ENCODE measurements around the gene KIF19. TPM values are rescaled to one million over a fixed set of nuclear protein-coding genes. Genes with fewer than 3 reads are reported as not detected.

The KIF19 gene
- total and polyA plus RNA-seq, 2 experiments from 2014 or later, result not detected

DNA sequence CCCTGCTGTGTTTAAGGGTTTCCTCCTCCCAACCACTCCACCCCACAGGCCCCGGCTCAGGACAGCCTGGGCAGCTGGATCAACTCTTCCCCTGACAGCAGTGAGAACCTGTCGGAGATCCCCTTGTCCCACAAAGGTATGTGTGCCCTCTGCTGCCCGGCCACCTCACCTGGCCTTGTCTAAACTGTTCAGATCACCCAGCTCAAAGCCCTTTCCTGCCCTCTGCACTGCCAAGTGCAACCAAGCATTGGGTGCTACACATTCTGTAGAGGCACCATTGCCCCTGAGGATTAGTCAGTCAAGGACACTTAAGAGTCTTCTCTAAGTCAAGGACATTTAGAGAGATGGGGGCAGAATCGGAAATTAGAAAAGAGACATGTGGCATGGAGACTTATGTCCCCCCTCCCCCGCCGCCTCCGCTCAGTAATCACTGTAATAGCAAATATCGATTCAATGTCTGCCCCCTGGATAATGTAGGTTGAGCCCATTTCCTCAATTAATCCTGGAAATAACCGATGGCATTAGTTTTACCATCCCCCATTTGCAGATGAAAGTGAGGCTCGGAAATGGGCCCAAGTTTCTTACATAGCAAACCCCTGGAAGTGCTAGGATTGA, 27.5 kb downstream of the KIF19 start:
- no peaks in the 10 kb centered on the region for H3K36me3 ChIP-seq (ENCODE audit: low read depth)
- no peaks in the 10 kb centered on the region for H3K79me2 ChIP-seq (ENCODE audit: insufficient read depth)
- H3K27ac ChIP-seq, result no peak overlapping the region
- peaks cover 52% of the 10 kb centered on the region for H3K27me3 ChIP-seq (replicated peaks; ENCODE audit: insufficient read depth)
- H3K9me2 ChIP-seq (ENCODE audit: insufficient read depth), result no peaks in the 10 kb centered on the region
- in situ Hi-C loops (cut with MboI), result no loop called here
- no peaks in the 10 kb centered on the region for H3F3A ChIP-seq (ENCODE audit: insufficient read depth)
- H4K20me1 ChIP-seq (ENCODE audit: insufficient read depth), result no peaks in the 10 kb centered on the region
- TF ChIP-seq EZH2 (IDR thresholded peaks at IDR 0.05; ENCODE audit: insufficient read depth, poor library complexity, severe bottlenecking) (no peak), EZH2phosphoT487 (IDR thresholded peaks at IDR 0.05; ENCODE audit: insufficient read depth, low read depth) (no peak)
- no peak overlapping the region for H3K9ac ChIP-seq
- H3K9me3 ChIP-seq (ENCODE audit: low read depth), result no peaks in the 10 kb centered on the region
- H3K4me2 ChIP-seq (ENCODE audit: unreplicated experiment), result no peak overlapping the region
- WGBS, 2 experiments (ENCODE audit: low coverage in 1 of 2, low lambda C conversion rate in 2 of 2, missing lambda C conversion rate in 2 of 2), result 68 to 70% methylated on average over 10 of the region's 10 CpGs
- DNase-seq, result no peak
- H2AFZ ChIP-seq, result no peak overlapping the region
- no peaks in the 10 kb centered on the region for H3K4me1 ChIP-seq (ENCODE audit: insufficient read depth)
- no peak overlapping the region for H3K4me3 ChIP-seq

DNA sequence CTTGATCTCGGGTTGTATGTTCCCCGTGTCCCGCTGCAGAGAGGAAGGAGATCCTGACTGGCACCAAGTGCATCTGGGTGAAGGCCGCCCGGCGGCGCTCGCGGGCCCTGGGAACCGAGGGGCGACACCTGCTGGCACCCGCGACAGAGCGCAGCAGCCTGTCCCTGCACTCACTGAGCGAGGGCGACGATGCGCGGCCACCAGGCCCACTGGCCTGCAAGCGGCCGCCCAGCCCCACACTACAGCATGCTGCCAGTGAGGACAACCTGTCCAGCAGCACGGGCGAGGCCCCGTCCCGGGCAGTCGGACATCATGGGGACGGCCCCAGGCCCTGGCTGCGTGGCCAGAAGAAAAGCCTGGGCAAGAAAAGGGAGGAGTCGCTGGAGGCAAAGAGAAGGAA, 28.1 kb downstream of the KIF19 start:
- Histone ChIP-seq H3K4me1 (ENCODE audit: insufficient read depth) (no peaks in the 10 kb centered on the region), H3K4me3 (no peak overlapping the region), H2AFZ (no peak overlapping the region), H3K9me2 (ENCODE audit: insufficient read depth) (no peaks in the 10 kb centered on the region), H4K20me1 (ENCODE audit: insufficient read depth) (no peaks in the 10 kb centered on the region), H3K27me3 (replicated peaks; ENCODE audit: insufficient read depth) (peaks cover 58% of the 10 kb centered on the region), H3F3A (ENCODE audit: insufficient read depth) (no peaks in the 10 kb centered on the region), H3K79me2 (ENCODE audit: insufficient read depth) (no peaks in the 10 kb centered on the region), H3K36me3 (ENCODE audit: low read depth) (no peaks in the 10 kb centered on the region), H3K27ac (no peak overlapping the region), H3K4me2 (ENCODE audit: unreplicated experiment) (no peak overlapping the region), H3K9me3 (ENCODE audit: low read depth) (no peaks in the 10 kb centered on the region), H3K9ac (no peak overlapping the region)
- 7 to 9% methylated on average over 24 to 28 of the region's 29 CpGs for WGBS, 2 experiments (ENCODE audit: low coverage in 1 of 2, low lambda C conversion rate in 2 of 2, missing lambda C conversion rate in 2 of 2)
- DNase-seq, result peak; percentile 27
- in situ Hi-C loops (cut with MboI), result no loop called here
- TF ChIP-seq EZH2 (IDR thresholded peaks at IDR 0.05; ENCODE audit: insufficient read depth, poor library complexity, severe bottlenecking) (no peak), EZH2phosphoT487 (IDR thresholded peaks at IDR 0.05; ENCODE audit: insufficient read depth, low read depth) (no peak)

DNA sequence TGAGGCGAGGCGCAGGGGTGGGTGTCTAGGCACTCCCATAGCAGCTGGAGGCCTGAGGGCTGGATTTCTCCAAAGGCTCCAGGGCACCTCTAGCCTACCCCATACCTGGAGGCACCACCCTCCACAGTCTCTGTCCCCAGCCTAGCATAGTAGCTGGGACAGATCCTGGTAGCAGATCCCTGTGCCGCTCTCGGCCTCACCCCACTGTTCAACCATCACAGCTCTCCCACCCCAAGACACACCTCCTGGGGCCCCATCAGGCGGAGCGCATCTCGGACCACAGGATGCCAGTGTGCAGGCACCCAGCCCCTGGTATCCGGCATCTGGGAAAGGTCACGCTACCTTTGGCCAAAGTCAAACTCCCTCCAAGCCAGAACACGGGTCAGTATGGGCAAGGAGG, 28.5 kb downstream of the KIF19 start:
- Histone ChIP-seq H3K79me2 (ENCODE audit: insufficient read depth) (no peaks in the 10 kb centered on the region), H3K9me3 (ENCODE audit: low read depth) (no peaks in the 10 kb centered on the region), H3K9me2 (ENCODE audit: insufficient read depth) (no peaks in the 10 kb centered on the region), H3K4me2 (ENCODE audit: unreplicated experiment) (no peak overlapping the region), H3F3A (ENCODE audit: insufficient read depth) (no peaks in the 10 kb centered on the region), H3K27me3 (replicated peaks; ENCODE audit: insufficient read depth) (peaks cover 62% of the 10 kb centered on the region), H4K20me1 (ENCODE audit: insufficient read depth) (no peaks in the 10 kb centered on the region), H3K9ac (no peak overlapping the region), H3K4me1 (ENCODE audit: insufficient read depth) (no peaks in the 10 kb centered on the region), H3K36me3 (ENCODE audit: low read depth) (no peaks in the 10 kb centered on the region), H3K27ac (no peak overlapping the region), H3K4me3 (no peak overlapping the region), H2AFZ (no peak overlapping the region)
- TF ChIP-seq EZH2 (IDR thresholded peaks at IDR 0.05; ENCODE audit: insufficient read depth, poor library complexity, severe bottlenecking), result no peak
- no peak for TF ChIP-seq EZH2phosphoT487 (IDR thresholded peaks at IDR 0.05; ENCODE audit: insufficient read depth, low read depth)
- 53 to 62% methylated on average over 9 to 10 of the region's 10 CpGs for WGBS, 2 experiments (ENCODE audit: low coverage in 1 of 2, low lambda C conversion rate in 2 of 2, missing lambda C conversion rate in 2 of 2)
- DNase-seq, result no peak
- in situ Hi-C loops (cut with MboI), result no loop called here

DNA sequence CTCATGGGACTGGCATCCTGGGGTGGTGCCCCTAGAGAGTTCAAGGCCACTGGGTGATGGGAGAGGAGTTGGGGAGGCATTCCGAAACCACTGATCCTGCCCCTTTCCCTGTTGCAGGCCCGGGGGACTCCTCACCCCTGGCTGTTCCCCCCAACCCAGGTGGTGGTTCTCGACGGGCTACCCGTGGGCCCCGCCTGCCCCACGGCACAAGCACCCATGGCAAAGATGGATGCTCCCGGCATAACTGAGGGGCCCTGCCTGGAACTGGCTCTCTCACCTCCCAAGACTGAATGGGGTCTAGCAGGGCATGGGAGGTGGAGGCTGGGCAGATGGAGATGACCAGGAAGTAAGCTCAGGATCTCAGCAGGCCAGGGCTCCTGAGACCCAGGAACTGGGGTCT, 29.0 kb downstream of the KIF19 start:
- in situ Hi-C loops (cut with MboI), result no loop called here

More for the DNA sequence above, 29.0 kb downstream of the KIF19 start:
- H3K4me3 ChIP-seq, result no peak overlapping the region
- no peaks in the 10 kb centered on the region for H3K36me3 ChIP-seq (ENCODE audit: low read depth)
- H3K27ac ChIP-seq, result no peak overlapping the region
- H2AFZ ChIP-seq, result no peak overlapping the region
- 65 to 73% methylated on average over 7 to 8 of the region's 8 CpGs for WGBS, 2 experiments (ENCODE audit: low coverage in 1 of 2, low lambda C conversion rate in 2 of 2, missing lambda C conversion rate in 2 of 2)
- H3K79me2 ChIP-seq (ENCODE audit: insufficient read depth), result no peaks in the 10 kb centered on the region
- H3F3A ChIP-seq (ENCODE audit: insufficient read depth), result no peaks in the 10 kb centered on the region
- no peaks in the 10 kb centered on the region for H3K4me1 ChIP-seq (ENCODE audit: insufficient read depth)
- TF ChIP-seq EZH2 (IDR thresholded peaks at IDR 0.05; ENCODE audit: insufficient read depth, poor library complexity, severe bottlenecking) (no peak), EZH2phosphoT487 (IDR thresholded peaks at IDR 0.05; ENCODE audit: insufficient read depth, low read depth) (no peak)
- no peak overlapping the region for H3K4me2 ChIP-seq (ENCODE audit: unreplicated experiment)
- no peaks in the 10 kb centered on the region for H4K20me1 ChIP-seq (ENCODE audit: insufficient read depth)
- H3K9me2 ChIP-seq (ENCODE audit: insufficient read depth), result no peaks in the 10 kb centered on the region
- H3K9me3 ChIP-seq (ENCODE audit: low read depth), result no peaks in the 10 kb centered on the region
- H3K27me3 ChIP-seq (replicated peaks; ENCODE audit: insufficient read depth), result peaks cover 65% of the 10 kb centered on the region
- no peak overlapping the region for H3K9ac ChIP-seq
- DNase-seq, result no peak

All from GM23248 (cell line).